Neuron (in vitro differentiated cells): ENCODE measurements around the gene NXF1.

ENCODE experiments used
- H2AFZ ChIP-seq: one replicate; pipeline ENCODE4 v1.6.1; 2013; ENCODE audit warnings: low read depth, mild to moderate bottlenecking, inconsistent platforms, low read length, moderate library complexity
- H3K27me3 ChIP-seq: one replicate; pipeline ENCODE4 v1.6.1; 2013; ENCODE audit warnings: low read length; ENCODE audit not compliant: insufficient read depth
- H3K36me3 ChIP-seq: one replicate; pipeline ENCODE4 v1.6.1; 2013; ENCODE audit warnings: low read length; ENCODE audit not compliant: insufficient read depth
- H3K4me1 ChIP-seq: one replicate; pipeline ENCODE4 v1.6.1; 2013; ENCODE audit warnings: low read length; ENCODE audit not compliant: insufficient read depth
- H3K4me3 ChIP-seq: 2 replicates; pipeline ENCODE4 v1.5.1; 2013; ENCODE audit warnings: mild to moderate bottlenecking, low read length, moderate library complexity
- H3K9me3 ChIP-seq: one replicate; pipeline ENCODE4 v1.6.1; 2013; ENCODE audit warnings: low read length

Gene NXF1

DNA sequence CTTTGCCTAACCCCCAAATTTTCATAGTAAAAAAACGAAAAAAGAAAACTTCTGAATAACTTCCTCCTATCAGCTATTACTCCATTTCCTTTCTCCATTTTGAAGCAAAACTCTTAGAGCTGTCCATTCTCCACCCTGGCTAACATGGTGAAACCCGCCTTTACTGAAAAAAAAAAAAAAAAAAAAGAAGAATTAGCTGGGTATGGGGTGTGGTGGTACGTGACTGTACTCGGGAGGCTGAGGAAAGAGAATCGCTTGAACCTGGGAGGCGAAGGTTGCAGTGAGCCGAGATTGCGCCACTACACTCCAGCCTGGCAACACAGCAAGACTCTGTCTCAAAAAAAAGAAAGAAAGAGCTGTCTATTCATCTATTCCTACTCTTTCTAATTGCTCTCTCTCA is 11.3 kb upstream of the NXF1 start:
- no peaks in the 10 kb centered on the region for H3K4me1 ChIP-seq
- peaks cover 37% of the 10 kb centered on the region for H3K36me3 ChIP-seq
- no peak overlapping the region for H2AFZ ChIP-seq
- no peak overlapping the region for H3K4me3 ChIP-seq
- no peaks in the 10 kb centered on the region for H3K9me3 ChIP-seq
- H3K27me3 ChIP-seq = no peaks in the 10 kb centered on the region

- Histone ChIP-seq H3K4me3 (no peak overlapping the region), H3K36me3 (peaks cover 18% of the 10 kb centered on the region), H3K27me3 (no peaks in the 10 kb centered on the region), H3K4me1 (peaks cover under 1% of the 10 kb centered on the region), H2AFZ (no peak overlapping the region), H3K9me3 (no peaks in the 10 kb centered on the region)
Observed at GRCh38 chr11:62811659-62812058, 6.4 kb upstream of the NXF1 start.

DNA sequence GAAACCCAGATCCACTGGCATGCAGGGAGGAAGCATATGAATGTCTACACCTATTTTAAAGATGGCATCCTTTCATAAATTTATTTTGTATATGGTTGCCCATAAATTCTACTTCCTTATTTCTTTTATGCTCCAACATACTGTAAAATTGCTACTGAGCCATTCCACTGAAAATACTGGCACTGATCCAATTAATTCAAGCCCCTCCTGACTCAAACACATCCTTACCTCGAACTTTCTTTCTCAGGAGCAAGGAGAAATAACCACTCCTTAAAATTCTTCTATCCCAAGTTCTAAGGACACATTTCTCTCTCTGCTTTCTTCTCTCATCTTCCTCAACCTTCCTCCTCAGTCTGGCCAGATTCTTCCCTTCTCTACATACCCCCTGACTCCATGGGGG is 5.5 kb upstream of the NXF1 start:
- H3K36me3 ChIP-seq = peaks cover 15% of the 10 kb centered on the region
- no peak overlapping the region for H2AFZ ChIP-seq
- peaks cover 9% of the 10 kb centered on the region for H3K4me1 ChIP-seq
- H3K9me3 ChIP-seq = no peaks in the 10 kb centered on the region
- H3K4me3 ChIP-seq = no peak overlapping the region
- no peaks in the 10 kb centered on the region for H3K27me3 ChIP-seq

DNA sequence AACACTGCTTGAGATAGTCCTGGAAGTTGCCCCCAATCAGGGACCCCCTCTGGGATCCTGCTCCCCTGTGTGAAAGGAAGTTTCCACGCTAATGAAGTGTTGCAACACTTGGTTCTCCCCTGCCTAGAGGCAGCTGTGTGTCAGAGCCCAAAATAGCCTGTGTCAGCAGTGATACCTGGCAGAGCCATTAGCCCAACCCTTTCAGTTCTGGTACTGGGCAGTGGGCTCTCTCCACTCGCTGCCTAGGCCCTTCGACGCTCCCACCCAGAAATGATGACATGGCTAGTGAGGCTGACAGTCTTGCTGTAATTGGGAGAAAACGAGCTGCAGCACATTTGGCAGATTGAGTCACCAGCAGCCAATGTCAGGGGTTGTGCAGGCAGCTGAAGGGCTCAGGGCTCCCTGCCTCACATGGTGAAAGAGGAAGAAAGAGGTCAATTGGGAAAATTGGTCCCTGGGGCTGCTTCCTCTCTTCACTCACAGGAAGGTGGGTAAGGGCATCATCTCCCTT is 1.4 kb upstream of the NXF1 start:
- Histone ChIP-seq H3K27me3 (no peaks in the 10 kb centered on the region), H3K36me3 (peaks cover 21% of the 10 kb centered on the region), H2AFZ (no peak overlapping the region), H3K4me3 (peak overlapping the region; percentile 7), H3K4me1 (peaks cover 21% of the 10 kb centered on the region), H3K9me3 (no peaks in the 10 kb centered on the region)

DNA sequence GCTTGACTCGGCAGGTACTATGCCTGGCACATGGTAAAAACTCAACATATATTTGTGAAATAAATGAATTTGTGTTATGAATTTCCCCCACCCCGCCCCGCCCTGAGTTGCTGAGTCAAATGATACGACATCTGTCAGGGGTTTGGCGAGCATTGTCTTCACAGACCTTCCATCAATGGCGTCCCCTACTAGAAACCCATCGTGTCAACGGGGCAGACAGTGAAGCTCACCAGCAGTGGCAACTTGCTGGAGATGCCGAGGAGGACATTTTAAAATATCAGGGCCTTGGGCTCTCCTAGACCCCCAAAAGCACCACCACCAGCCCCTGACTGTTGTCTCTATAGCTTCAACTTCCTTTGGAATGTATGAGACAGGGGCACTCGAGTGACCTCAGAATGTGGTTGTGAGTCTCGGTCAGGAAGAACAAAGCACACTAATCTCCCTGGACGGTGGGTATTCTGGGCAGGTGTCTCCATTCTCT is 761 bp upstream of the NXF1 start:
- Histone ChIP-seq H3K9me3 (no peaks in the 10 kb centered on the region), H2AFZ (no peak overlapping the region), H3K27me3 (no peaks in the 10 kb centered on the region), H3K4me1 (peaks cover 21% of the 10 kb centered on the region), H3K36me3 (peaks cover 28% of the 10 kb centered on the region), H3K4me3 (peak overlapping the region; percentile 92)

DNA sequence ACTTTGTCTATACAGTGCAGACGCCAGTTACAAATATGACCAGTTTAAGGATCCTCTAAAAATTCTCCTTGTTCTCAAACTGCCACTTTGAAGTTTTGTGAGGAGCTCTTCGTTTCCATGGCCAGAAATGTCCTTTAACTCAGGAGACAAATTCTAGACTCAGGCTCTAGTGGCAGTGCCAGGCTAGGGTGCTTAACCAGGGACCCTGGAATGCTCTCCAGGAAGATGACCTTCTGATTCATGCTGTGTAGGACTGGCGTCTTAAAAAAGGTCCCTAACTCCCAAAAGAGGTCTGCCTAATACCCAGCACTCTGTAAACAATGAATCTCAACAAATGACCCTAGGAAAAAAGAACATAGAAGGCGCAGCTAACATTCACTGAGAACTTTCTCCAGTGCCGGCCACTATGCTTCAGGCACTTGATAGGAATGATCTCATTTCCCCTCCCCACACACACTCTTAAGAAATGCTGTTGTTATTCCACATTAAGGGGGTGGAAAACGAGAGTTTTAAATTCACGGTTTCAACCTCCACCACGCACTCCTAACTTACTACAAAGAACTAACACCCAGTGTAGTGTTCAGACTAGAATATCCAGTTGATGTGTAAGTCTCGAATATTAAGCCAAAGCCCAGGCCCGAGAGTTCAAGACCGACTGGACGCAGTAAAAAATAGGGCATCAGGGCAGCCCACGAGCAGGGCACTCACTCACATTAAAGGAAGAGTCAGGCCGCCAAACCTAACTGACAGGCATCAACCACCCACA is 747 bp downstream of the NXF1 start:
- Histone ChIP-seq H3K4me1 (peaks cover 21% of the 10 kb centered on the region), H3K36me3 (peaks cover 40% of the 10 kb centered on the region), H2AFZ (no peak overlapping the region), H3K4me3 (peak overlapping the region; percentile 92), H3K27me3 (no peaks in the 10 kb centered on the region), H3K9me3 (no peaks in the 10 kb centered on the region)

DNA sequence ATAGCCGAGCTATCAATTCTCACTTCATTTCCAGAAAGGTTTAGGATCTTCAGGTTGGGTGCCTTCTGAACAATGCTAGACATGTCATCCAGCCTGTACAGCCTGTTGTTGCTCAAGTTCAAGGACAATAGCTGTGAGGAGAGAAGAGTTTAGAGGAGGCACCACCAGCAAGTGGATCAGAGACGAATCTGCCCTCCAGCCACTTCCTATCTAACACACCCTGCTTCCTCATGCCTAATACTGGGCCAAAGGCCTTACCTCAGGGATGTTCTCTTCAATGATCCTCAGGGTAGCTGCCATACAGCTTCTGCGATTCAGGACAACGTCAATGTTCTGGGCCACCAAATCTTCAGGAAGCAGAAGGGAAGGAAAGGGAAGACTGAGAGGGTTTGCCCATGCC is 4.2 kb downstream of the NXF1 start:
- H3K4me3 ChIP-seq = no peak overlapping the region
- H3K36me3 ChIP-seq = peaks cover 67% of the 10 kb centered on the region
- no peaks in the 10 kb centered on the region for H3K27me3 ChIP-seq
- no peak overlapping the region for H2AFZ ChIP-seq
- H3K9me3 ChIP-seq = no peaks in the 10 kb centered on the region
- H3K4me1 ChIP-seq = peaks cover 14% of the 10 kb centered on the region

- H3K27me3 ChIP-seq = no peaks in the 10 kb centered on the region
- H2AFZ ChIP-seq = no peak overlapping the region
- H3K9me3 ChIP-seq = no peaks in the 10 kb centered on the region
- peaks cover 10% of the 10 kb centered on the region for H3K4me1 ChIP-seq
- peaks cover 83% of the 10 kb centered on the region for H3K36me3 ChIP-seq
- H3K4me3 ChIP-seq = no peak overlapping the region
Observed at GRCh38 chr11:62799486-62799885, 5.8 kb downstream of the NXF1 start.

GRCh38 chr11:62796281-62796680 is 9.0 kb downstream of the NXF1 start:
- Histone ChIP-seq H3K9me3 (no peaks in the 10 kb centered on the region), H2AFZ (no peak overlapping the region), H3K27me3 (no peaks in the 10 kb centered on the region), H3K4me1 (peaks cover 11% of the 10 kb centered on the region), H3K4me3 (no peak overlapping the region), H3K36me3 (peaks cover 83% of the 10 kb centered on the region)

- Histone ChIP-seq H3K27me3 (no peaks in the 10 kb centered on the region), H3K4me3 (no peak overlapping the region), H3K36me3 (peaks cover 81% of the 10 kb centered on the region), H3K9me3 (no peaks in the 10 kb centered on the region), H2AFZ (no peak overlapping the region), H3K4me1 (peaks cover 21% of the 10 kb centered on the region)
Observed at GRCh38 chr11:62794201-62794775, 11.0 kb downstream of the NXF1 start.

DNA sequence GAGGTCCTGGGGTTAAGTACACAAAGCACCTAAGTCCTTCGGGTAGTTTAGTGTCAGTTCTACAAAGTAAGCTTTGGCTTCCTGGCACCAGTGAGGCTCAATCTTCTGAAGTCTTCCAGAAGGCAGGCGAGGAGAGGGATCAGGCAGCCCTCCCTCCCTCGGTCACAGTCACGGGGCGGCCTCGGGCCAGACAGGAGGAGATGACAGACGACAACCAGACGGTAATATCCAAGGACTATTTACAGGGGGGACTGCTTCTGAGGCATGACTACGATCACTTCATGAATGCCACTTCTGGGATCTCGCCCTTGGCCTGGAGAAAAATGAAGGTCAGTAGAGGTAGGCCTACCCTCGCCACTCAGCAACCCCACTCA is 13.1 kb downstream of the NXF1 start:
- peak overlapping the region; percentile 67 for H3K4me3 ChIP-seq
- H3K9me3 ChIP-seq = no peaks in the 10 kb centered on the region
- H3K4me1 ChIP-seq = peaks cover 21% of the 10 kb centered on the region
- H3K36me3 ChIP-seq = peaks cover 68% of the 10 kb centered on the region
- no peak overlapping the region for H2AFZ ChIP-seq
- no peaks in the 10 kb centered on the region for H3K27me3 ChIP-seq

GRCh38 chr11:62791501-62792201 is 13.6 kb downstream of the NXF1 start, which contains the start of gene TMEM223:
Gene TMEM223 (minus strand): TSS chr11:62792006. CDS start chr11:62791994, 12 bp downstream.
- Histone ChIP-seq H3K4me1 (peaks cover 21% of the 10 kb centered on the region), H3K4me3 (peak within 1 kb of the TSS; percentile 67), H3K9me3 (no peaks in the 10 kb centered on the region), H3K36me3 (peaks cover 62% of the 10 kb centered on the region), H3K27me3 (no peaks in the 10 kb centered on the region), H2AFZ (no peak within 1 kb of the TSS)

- Histone ChIP-seq H3K9me3 (no peaks in the 10 kb centered on the region), H3K36me3 (peaks cover 50% of the 10 kb centered on the region), H3K27me3 (no peaks in the 10 kb centered on the region), H2AFZ (no peak overlapping the region), H3K4me1 (peaks cover 25% of the 10 kb centered on the region), H3K4me3 (no peak overlapping the region)
Observed at GRCh38 chr11:62789576-62789975, 15.7 kb downstream of the NXF1 start.
